Muscle layer of colon (tissue), 2 donors: ENCODE data around the gene CSN1S1.

ENCODE experiments used
- H3K27ac ChIP-seq: one replicate; pipeline ENCODE4 v1.7.0; 2013; ENCODE audit warnings: low read depth, mild to moderate bottlenecking, low read length, moderate library complexity
- H3K27me3 ChIP-seq, 2 donors: one replicate each; pipeline ENCODE4 v1.7.0; 2013; ENCODE audit warnings: low read length in 2 of 2, mild to moderate bottlenecking in 2 of 2; ENCODE audit not compliant: insufficient read depth in 2 of 2, control insufficient read depth in 1 of 2
- H3K36me3 ChIP-seq: one replicate; pipeline ENCODE4 v1.7.0; 2013; ENCODE audit warnings: mild to moderate bottlenecking, low read length; ENCODE audit not compliant: insufficient read depth
- H3K4me1 ChIP-seq: one replicate; pipeline ENCODE4 v1.7.0; 2013; ENCODE audit warnings: mild to moderate bottlenecking, low read length; ENCODE audit not compliant: insufficient read depth
- H3K4me3 ChIP-seq, 2 donors: one replicate each; pipeline ENCODE4 v1.7.0; 2013; ENCODE audit warnings: low read length in 2 of 2, low read depth in 1 of 2, mild to moderate bottlenecking in 1 of 2, moderate library complexity in 1 of 2
- H3K9ac ChIP-seq: one replicate; pipeline ENCODE4 v1.7.0; 2013; ENCODE audit warnings: low read length
- H3K9me3 ChIP-seq: one replicate; pipeline ENCODE4 v1.7.0; 2013; ENCODE audit warnings: mild to moderate bottlenecking, low read length
- donor health status: abdominal sarcoma.
- donor health status: Adenocarcinoma of cecum.

The CSN1S1 gene

DNA sequence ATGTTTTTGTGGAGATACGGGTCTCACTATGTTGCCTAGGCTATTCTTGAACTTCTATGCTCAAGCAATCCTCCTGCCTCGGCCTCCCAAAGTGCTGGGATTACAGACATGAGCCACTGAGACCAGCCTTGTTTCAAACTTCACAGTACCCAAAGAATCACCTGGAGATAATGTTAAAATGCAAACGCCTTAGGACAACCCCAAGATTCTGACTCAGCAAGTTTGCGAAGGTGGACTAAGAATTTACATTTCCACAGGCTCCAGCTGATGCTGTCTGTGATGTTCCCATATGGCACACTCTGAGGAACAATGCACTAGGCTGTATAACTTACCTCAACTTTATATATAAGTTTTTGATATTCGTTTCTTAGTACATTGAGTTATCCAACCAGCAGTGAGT lies 63.9 kb downstream of the CSN1S1 start:
- H3K27me3 ChIP-seq, result no peaks in the 10 kb centered on the region
- H3K27ac ChIP-seq, result no peak overlapping the region
- no peak overlapping the region for H3K4me3 ChIP-seq
- H3K9ac ChIP-seq, result no peak overlapping the region
- no peaks in the 10 kb centered on the region for H3K36me3 ChIP-seq
- no peaks in the 10 kb centered on the region for H3K4me1 ChIP-seq
- no peaks in the 10 kb centered on the region for H3K9me3 ChIP-seq

DNA sequence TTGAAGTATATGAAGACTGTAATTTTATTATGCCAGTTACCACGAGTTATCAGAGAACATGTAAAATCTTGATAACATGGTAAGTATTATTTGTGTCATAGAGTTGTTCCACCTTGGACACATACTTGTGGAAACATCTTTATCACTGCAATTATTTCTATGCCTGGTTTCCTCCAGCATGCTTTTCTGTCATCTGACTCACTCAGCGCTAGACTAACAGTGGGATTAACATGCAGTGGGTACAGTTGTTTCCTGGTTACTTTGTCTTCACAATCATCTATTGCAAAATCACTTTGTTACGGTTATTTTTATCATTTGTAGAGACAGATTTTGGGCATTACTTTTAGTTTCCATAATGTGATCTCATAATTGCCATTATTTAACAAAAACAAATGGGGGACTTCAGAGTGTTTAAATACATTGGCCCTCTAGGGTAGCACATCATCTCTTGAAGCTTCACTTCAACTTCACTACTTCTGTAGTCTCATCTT lies 64.7 kb downstream of the CSN1S1 start, which contains the start of gene STATH:
Gene STATH, plus strand, starts transcription at position 441 of the 491 bp plus-strand sequence. CDS start 2,472 bp downstream, outside the sequence.
- Histone ChIP-seq H3K9ac (no peak within 1 kb of the TSS), H3K36me3 (no peaks in the 10 kb centered on the region), H3K9me3 (no peaks in the 10 kb centered on the region), H3K4me1 (no peaks in the 10 kb centered on the region), H3K4me3 (no peak within 1 kb of the TSS), H3K27me3 (no peaks in the 10 kb centered on the region), H3K27ac (no peak within 1 kb of the TSS)
